ENCODE results near the gene BAIAP3. TPM values are rescaled to one million over a fixed set of nuclear protein-coding genes. Genes with fewer than 3 reads are reported as not detected.

Gene BAIAP3
- total RNA-seq, 1 experiment from 2014 or later, result 0.46 TPM

DNA sequence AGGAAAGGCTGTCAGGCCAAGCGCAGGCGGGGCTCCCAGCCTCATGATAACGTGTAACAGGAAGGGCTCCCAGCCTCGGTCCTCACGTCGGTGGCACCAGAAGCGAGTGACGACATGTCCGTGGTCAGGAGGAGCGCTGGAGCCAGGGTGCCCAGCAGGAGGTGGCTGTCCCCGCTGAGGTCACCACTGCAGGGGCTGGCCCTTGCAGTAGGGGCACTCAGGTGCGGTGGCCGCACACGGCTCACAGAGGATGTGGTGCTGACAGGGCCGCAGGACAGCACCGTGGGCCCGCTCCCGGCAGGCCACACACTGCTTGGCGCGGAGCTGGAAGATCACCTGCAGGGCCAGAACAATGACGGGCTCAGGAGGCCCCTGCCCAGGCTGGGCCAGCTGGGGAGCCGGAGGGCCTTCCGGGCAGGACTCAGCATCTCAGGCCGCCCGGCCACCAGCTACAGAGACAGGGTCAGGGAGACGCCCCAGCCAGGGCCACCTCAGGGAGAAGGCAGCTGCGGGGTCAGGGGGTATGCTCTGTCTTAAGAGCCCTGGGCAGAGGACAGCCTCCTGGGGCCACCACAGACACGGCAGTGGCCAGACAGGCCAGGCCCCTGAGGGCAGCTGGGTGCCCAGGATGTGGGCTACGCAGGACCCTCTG lies 32.7 kb downstream of the BAIAP3 start:
- DNase-seq (ENCODE audit: low read depth), result no peak

DNA sequence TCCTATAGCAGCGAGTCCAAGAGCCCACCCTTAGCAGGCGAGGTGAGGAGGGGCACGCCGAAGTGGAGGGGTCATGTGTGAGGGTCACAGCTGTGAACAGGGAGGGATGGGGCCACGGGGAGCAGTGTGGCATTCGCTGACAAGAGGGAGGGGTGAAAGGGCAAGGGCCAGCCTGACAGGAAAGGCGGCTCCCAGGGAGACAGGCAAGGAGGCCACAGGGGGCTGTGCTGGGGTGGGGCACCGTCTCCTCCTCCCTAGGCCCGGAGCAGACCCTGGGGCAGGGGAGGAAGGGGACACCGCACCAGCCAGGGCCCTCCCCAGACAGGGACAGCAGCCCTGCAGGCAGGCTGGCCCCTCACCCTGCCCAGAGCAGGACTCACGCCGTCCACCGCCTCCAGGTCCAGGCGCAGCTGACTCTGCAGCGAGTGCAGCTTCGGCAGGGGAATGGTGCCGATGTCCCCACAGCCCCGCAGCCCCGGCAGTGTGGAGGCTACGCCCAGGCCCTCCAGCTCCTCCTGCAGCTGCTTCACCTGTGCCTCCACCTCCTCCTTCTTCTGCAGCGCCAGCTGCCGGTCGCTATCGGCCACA lies 33.4 kb downstream of the BAIAP3 start:
- DNase-seq (ENCODE audit: low read depth), result no peak

DNA sequence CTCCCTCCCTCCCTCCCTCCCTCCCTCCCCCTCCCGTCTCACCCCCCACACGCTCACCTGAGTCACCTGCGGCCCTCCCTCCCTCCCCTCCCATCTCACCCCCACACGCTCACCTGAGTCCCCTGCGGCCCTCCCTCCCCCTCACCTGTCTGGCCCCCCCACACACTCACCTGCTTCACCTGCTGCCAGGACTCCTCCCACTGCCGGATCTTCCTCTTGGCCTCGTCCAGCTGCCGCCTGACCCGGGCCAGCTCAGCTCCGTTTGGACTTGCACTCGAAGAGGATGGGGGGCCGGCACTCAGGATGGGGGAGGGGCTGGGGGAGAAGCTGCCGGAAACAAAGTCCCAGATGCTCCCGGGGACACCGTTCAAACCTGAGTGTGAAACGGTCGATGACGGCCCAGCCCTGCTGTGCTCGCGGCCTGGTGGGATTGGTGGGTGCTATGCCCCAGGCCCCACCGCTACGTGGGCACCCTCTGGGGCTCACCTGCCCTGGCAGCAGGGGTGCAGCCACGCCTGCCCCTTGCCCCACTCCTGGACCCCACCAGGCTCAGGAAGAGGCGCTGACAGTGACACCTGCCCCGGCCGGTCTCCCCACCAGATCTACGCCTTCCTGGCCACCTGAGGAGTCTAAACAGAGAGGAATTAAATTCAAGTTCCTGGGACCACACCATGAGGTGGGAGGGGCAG lies 34.2 kb downstream of the BAIAP3 start:
- no peak for DNase-seq (ENCODE audit: low read depth)

DNA sequence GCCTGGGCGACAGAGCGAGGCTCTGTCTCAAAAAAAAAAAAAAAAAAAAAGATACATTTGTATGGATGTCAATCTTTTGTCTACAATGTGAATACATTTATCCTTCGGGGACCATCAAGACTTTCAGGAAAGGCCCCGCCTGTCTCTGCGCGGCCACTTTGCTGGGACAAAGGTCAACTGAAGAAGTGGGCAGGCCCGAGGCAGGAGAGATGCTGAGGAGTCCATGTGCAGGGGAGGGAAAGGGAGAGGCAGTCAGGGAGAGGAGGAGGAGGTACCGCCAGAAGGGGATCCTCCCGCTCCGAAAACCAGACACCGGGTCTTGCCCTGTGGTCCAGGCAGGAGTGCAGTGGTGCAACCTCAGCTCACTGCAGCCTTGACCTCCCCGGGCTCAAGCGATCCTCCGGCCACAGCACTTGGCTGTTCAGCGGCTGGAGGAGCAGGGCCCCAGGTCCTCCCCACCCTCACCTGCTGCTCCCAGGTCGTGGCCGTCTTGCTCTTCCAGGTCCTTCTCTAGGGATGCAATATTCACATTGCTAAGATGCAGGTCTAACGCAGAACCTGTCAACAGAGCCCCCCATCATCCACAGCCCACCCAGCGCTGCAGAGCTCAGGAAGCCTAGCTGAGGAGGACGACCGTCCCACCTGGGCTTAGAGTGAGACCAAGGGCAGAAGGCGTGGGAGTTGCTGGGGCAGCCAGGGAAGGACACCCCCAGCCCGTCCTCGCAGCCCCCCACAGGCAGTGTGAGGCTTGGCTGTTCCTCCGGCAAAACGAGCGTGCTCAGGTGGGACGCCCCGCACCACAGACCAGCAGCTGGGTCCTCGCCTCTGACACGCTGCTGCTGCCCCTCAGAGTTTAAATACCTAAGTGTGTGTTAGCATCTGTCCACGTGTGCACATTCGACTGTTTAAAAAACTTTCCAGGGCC lies 37.9 kb downstream of the BAIAP3 start:
- no peak for DNase-seq (ENCODE audit: low read depth)

DNA sequence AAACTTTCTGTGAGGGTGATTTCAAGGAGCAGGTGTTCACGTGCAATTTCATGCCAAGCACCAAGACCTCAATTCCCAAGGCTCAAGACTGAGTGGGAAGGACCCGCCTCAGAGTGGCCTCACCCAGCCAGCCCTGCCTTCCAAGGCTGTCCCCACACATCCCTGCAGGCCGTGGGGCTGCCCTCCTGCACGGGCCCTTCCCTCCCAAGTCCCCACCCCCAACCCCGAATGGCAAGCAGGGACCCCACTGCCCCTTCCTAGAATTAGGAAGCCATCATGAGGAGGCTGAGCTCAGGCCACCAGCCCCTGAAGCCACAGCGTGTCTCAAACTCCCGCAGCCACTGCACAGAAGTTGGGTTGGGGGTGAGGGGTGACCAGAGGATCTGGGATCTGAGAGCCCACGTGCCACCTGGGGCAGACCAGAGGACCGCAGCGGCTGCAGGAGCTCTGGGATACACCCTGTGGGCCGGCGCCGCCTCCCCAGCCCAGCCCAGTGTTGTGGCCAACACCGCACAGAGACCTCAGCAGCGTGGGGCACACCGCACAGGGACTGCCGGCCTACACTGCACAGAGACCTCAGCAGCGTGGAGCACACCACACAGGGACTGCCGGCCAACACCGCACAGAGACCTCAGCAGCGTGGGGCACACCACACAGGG lies 39.0 kb downstream of the BAIAP3 start:
- peak; percentile 30 for DNase-seq (ENCODE audit: low read depth)

DNA sequence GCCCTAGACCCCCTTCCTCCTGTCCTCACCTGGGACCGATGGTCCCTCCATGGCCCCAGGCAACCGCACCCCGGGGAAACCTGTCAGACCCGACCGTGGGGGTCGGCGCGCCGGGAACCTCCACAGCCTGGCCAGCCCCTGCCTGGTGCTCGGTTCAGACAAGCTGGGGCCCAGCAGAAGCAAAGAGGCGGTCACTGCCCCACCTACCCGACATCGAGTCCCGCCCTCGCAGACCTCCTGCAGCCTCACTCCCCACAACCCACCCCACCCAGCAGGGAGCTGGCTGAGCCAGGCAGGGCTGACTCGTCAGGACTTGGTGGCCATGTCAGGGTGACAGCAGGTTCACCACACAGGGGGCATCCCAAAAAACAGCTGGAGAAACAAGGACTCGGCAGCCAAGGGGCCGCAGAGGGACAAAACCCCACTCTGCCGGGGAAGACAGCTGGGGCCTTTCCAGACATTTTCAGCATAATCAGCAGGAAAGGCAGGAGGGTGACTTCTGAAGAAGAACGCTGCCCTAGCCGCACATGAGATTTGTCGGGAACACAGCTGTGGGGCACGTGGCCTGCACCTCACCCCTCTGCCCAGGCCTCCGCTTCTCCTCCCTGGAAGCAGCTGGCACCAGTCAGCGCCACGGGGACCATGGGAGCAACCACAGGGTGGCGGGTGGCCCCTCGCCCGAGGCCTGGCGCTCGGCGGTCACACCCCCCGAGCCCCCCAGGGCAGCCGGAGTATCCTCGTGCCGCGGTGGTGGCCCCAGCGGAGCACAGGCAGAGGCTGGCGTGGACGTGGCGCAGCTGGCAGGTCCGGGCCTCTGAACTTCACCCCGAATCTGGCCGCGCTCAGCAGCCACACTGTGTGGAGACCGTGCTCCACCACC lies 41.2 kb downstream of the BAIAP3 start:
- peak; percentile 66 for DNase-seq (ENCODE audit: low read depth)

DNA sequence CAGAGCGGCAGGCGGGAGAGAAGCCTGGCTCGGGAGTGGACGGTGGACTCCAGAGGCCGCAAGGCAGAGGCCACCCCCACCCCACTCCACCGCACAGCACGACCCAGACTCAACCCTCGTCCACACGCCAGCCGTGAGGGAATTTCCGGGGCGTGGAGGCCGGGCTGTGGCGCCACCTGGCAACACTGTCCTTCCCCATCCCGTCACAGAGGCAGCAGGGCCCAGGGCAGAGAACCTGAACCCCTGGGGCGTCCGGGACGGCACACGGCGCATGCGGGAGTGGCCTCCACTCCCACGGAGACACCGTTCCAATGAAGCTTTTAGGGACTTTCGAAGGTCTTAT lies 41.8 kb downstream of the BAIAP3 start:
- no peak for DNase-seq (ENCODE audit: low read depth)

DNA sequence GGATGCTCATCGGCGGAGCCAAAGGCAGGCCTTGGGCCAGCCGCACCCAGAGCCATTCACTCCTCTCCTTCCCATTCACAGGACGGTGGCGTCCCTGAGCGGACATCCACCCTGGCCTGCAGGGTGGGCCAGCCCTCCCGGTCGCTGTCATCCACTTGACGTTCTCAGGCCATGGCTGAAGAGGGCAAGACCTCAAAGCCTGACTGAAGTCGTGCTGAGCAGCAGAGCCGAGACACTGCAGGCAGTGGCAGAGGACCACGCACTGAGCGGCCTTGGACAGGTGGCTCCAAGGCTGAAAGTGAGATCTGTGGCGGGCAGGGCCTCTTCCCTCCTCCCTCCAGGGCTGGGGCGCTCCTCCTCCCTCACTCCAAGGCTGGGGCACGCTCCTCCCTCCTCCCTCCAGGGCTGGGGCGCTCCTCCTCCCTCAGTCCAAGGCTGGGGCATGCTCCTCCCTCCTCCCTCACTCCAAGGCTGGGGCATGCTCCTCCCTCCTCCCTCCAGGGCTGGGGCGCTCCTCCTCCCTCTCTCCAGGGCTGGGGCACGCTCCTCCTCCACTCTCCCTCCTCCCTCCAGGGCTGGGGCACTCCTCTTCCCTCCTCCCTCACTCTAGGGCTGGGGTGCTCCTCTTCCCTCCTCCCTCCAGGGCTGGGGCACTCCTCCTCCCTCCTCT lies 42.4 kb downstream of the BAIAP3 start:
- no peak for DNase-seq (ENCODE audit: low read depth)

DNA sequence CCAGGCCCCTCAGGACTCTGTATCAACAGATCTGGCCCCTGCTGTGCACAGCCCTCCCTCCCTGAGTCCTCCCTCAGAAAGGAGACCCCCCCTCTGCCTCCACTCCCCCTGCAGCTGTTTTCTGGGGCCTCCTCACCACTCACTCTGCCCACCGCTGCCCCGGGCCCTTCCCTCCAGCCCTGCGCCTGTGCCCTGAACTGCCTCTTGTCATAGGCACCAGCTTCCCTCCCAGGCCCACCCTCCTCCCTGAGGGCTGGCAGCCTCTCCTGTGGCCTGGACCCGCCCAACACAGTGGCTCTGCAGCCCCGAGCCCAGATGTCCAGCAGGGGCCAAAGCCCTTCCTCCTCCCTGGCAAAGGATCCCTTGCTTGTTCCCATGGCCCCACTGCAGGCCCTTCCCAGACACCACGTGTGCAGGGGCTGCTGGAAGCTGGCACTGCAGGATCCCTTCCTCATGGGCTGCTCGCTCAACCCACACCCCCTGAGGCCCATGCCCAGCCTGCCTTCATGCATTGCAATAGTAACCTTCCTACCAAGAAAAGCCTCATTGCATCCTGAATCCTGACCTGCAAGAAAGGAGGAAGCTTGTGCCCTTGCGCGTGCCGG lies 44.1 kb downstream of the BAIAP3 start:
- no peak for DNase-seq (ENCODE audit: low read depth)

GRCh38 chr16:1378087-1378803 lies 44.8 kb downstream of the BAIAP3 start:
- no peak for DNase-seq (ENCODE audit: low read depth)

GRCh38 chr16:1378804-1379303 lies 45.4 kb downstream of the BAIAP3 start:
- DNase-seq (ENCODE audit: low read depth), result peak; percentile 66

DNA sequence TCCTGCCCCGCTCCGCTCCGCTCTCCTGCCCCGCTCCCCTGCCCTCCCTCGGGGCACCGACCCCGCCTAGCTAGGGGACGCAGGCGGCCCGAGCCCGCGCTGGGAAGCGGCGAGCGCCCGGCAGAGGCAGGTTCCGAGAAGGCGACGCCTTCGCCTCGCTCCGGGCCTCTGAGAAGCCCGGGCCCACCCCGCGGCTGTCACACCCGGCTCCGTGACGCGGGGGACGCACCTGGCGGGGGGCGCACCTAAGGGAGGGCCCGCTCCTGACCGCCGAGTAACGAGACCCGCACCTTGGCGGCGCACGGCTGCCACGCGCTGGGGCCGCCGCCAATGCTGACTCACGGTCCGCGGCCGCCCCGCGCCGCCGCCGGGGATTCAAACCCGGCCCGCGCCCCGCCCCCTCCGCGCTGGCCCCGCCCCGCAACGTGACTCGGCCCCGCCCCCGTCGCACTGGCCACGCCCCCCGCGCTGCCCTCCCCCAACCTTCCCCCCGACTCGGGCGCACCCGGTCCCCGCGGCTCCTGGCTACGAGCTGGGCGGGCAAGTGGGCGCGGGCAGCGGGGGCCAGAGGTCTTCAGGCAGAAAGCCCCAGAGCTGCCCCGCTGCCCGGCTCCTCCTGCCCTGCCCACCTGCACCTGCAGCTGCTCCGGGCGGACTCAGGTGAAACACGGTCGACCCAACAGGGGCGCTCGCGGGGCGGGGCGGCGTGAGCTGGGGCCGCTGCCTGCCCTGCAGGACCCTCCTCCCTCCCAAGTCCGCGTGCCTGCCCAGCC lies 46.0 kb downstream of the BAIAP3 start:
- peak; percentile 34 for DNase-seq (ENCODE audit: low read depth)

GRCh38 chr16:1380195-1380594 lies 46.8 kb downstream of the BAIAP3 start:
- no peak for DNase-seq (ENCODE audit: low read depth)

DNA sequence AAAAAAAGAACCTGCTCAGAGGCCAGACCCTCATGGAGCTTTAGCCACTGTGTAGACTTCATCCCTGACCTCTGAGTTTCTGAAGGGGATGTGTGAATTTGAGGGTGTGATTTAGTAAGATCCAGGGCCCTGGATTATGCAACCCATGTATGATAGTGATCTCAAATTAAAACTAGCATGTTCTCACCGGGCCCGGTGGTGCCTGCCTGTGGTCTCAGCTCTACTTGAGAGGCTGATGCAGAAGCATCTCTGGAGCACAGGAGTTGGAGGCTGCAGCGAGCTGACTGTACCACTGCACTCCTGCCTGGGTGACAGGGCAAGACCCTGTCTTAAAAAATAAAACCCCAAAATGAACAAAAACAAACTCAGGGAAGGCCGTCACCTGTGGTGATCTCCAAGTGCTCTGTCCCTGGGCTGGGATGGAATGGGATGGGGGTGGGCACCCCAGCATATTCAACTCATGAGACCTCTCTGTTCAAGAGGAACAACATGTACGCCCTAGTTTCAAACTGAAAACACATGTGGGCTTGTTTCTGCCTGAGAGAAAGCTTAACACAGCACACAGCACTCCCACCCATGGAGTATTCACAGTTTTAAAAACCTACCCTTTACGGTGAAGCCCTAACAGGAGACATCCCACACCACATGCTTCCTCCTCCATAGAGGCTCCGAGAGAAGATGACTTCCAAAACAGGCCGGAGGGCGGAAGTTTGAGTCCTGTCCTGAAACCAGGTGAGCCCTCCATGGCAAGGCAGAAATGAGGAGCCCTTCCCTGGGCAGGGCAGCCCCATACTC lies 48.4 kb downstream of the BAIAP3 start:
- no peak for DNase-seq (ENCODE audit: low read depth)

DNA sequence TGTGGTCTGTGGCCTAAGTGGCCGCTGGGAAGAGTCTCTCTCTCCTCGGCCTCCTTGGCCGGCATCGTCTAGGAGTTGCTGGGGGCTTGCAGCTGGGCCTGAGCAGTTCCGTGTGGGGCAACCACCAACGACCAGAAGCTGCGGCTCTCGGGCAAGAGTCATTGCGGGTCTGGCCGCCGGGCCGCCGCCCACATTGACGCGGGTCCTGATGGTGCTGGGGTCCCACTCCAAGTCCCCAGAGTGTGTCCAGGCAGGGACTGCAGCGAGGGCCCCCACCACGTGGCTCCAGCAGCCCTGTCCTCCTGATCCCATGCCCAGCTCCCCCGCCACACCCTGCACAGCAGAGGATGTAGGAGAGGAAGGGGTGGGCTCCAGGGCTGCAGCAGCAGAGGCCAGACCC lies 50.1 kb downstream of the BAIAP3 start:
- no peak for DNase-seq (ENCODE audit: low read depth)

GRCh38 chr16:1385232-1385631 lies 51.8 kb downstream of the BAIAP3 start:
- no peak for DNase-seq (ENCODE audit: low read depth)

GRCh38 chr16:1387331-1387730 lies 53.9 kb downstream of the BAIAP3 start:
- DNase-seq (ENCODE audit: low read depth), result no peak

All from LHCN-M2 (cell line).